Mammary epithelial cell (primary cell): ENCODE data around the gene IFFO2.

Experiments used
- CTCF ChIP-seq, 2 donors: IDR thresholded peaks in 1 of 2; conservative IDR thresholded peaks in 1 of 2; 2 replicates each; pipeline ENCODE4 v1.5.1; 2011 to 2012; ENCODE audit warnings: inconsistent platforms in 2 of 2, low read length in 2 of 2, mild to moderate bottlenecking in 2 of 2, control low read depth in 1 of 2, low read depth in 1 of 2; ENCODE audit not compliant: insufficient read depth in 1 of 2; ENCODE audit errors: extremely low read depth in 1 of 2
- EZH2 ChIP-seq: IDR thresholded peaks from 2 replicates; pipeline ENCODE4 v1.6.1; 2012; ENCODE audit warnings: low read length, inconsistent platforms, borderline replicate concordance

GRCh38 chr1:18967066-18967690 lies 10.7 kb upstream of the IFFO2 start:
- no peak for TF ChIP-seq CTCF (conservative IDR thresholded peaks at IDR 0.05 in 1 of 2, IDR thresholded peaks at IDR 0.05 in 1 of 2; ENCODE audit: extremely low read depth in 1 of 2, insufficient read depth in 1 of 2, low read depth in 1 of 2, low read length in 2 of 2)
- TF ChIP-seq EZH2, result no peak
